WI38 (cell line): ENCODE results near the gene RAB26.

ENCODE experiments used
- H3K4me3 ChIP-seq: 2 replicates; pipeline ENCODE4 v1.5.1; 2011; ENCODE audit warnings: low read depth, mild to moderate bottlenecking, control low read depth, low read length
- CTCF ChIP-seq: IDR thresholded peaks from 2 replicates; pipeline ENCODE4 v1.5.1; 2012; ENCODE audit warnings: low read depth, mild to moderate bottlenecking, control low read depth, low read length

Gene RAB26

GRCh38 chr16:2184346-2184745 lies 35.9 kb downstream of the RAB26 start:
- no peak for TF ChIP-seq CTCF
- no peak overlapping the region for H3K4me3 ChIP-seq

GRCh38 chr16:2184962-2185361 lies 36.5 kb downstream of the RAB26 start:
- TF ChIP-seq CTCF = no peak
- H3K4me3 ChIP-seq = no peak overlapping the region

GRCh38 chr16:2186064-2186463 lies 37.6 kb downstream of the RAB26 start:
- TF ChIP-seq CTCF = no peak
- H3K4me3 ChIP-seq = no peak overlapping the region

- TF ChIP-seq CTCF = no peak
- no peak overlapping the region for H3K4me3 ChIP-seq
These were observed 38.1 kb downstream of the RAB26 start for GRCh38 chr16:2186505-2186904.

- TF ChIP-seq CTCF = no peak
- no peak overlapping the region for H3K4me3 ChIP-seq
These were observed 38.8 kb downstream of the RAB26 start for GRCh38 chr16:2187212-2187611.

- TF ChIP-seq CTCF = no peak
These were observed 40.0 kb downstream of the RAB26 start for GRCh38 chr16:2188395-2188794.

GRCh38 chr16:2189252-2189893 lies 40.9 kb downstream of the RAB26 start:
- TF ChIP-seq CTCF = no peak
- no peak overlapping the region for H3K4me3 ChIP-seq

More at GRCh38 chr16:2188395-2188794, 40.0 kb downstream of the RAB26 start:
- H3K4me3 ChIP-seq = no peak overlapping the region
